ENCODE data around the gene PDE6G.

DNA sequence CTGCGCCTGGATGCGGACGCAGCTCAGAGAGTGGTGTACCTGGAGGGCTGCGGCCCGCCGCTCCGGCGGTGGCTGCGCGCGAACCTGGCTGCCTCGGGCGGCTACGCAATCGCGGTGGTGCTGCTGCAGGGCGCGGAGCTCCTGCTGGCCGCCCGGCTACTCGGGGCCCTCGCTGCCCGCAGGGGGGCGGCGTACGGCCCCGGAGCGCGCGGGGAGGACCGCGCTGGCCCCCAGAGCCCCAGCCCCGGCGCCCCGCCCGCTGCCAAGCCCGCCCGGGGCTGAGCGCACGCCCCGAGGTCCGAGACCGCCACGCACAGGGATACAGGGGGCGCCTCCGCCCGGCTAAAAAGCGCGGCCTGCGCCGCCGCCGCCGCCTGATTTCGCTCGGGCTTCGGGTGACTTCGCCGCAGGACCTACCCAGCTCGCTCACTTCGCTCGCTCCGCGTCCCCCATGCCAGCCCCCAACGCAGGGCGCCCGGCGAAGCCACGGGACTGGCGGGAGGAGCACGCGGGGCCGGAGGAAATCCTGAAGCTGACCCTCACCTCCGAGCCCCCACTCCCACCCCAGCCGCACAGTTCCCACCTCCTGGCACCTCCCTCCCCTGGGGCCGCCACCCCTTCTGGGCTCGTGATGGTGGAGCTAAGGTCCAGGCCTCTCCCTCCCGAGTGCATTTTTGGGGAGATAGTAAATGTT, 8.2 kb downstream of the PDE6G start:
- TF ChIP-seq, protein P1, sequence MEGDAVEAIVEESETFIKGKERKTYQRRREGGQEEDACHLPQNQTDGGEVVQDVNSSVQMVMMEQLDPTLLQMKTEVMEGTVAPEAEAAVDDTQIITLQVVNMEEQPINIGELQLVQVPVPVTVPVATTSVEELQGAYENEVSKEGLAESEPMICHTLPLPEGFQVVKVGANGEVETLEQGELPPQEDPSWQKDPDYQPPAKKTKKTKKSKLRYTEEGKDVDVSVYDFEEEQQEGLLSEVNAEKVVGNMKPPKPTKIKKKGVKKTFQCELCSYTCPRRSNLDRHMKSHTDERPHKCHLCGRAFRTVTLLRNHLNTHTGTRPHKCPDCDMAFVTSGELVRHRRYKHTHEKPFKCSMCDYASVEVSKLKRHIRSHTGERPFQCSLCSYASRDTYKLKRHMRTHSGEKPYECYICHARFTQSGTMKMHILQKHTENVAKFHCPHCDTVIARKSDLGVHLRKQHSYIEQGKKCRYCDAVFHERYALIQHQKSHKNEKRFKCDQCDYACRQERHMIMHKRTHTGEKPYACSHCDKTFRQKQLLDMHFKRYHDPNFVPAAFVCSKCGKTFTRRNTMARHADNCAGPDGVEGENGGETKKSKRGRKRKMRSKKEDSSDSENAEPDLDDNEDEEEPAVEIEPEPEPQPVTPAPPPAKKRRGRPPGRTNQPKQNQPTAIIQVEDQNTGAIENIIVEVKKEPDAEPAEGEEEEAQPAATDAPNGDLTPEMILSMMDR (IDR thresholded peaks at IDR 0.05), result no peak
- TF ChIP-seq POLR2A (IDR thresholded peaks at IDR 0.05), result no peak
